C4-2B (cell line): ENCODE measurements around the gene FBXL4.

Experiments used
- ZFX ChIP-seq: fragments of 450-650 bp; IDR thresholded peaks from 2 replicates; pipeline ENCODE4 v1.6.1; 2017
- TF ChIP-seq, protein P1 (sequence below): fragments of 450-650 bp; conservative IDR thresholded peaks from 2 replicates; pipeline ENCODE4 v1.5.1; 2017; ENCODE audit warnings: mild to moderate bottlenecking

DNA sequence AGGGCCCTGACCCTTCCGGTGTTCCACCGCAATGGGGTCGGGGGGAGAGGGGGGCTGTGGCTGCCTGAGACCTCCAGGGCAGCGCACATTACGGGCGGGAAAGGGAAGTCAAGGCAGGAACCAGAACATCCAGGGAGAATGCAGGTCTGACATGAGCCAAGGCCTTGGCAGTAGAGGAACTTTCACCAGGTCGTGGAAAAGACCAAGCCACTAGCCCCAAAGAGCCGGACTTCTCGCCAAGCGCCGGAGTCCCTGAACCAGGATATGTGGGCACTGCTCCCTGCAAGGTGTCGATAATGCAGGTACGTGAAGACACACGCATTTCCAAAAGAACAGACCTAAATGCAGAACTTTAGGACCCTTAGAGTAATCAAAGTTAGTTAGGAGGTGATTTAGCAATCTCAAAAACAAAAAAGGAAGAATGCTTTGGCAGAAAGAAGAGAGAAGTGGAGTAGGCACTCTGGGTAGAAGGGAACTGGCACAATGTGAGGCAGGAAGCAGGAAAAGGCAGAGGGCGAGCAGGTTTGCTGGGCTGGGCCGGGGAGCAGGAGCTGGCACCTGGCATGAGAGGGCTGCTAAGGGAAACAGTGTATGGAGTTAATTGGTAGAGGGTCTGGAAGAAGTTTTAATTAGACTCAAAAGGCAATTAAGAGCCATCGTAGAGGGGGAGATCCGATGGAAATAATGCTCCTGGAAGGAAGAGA lies 99.1 kb downstream of the FBXL4 start:
- TF ChIP-seq, protein P1, sequence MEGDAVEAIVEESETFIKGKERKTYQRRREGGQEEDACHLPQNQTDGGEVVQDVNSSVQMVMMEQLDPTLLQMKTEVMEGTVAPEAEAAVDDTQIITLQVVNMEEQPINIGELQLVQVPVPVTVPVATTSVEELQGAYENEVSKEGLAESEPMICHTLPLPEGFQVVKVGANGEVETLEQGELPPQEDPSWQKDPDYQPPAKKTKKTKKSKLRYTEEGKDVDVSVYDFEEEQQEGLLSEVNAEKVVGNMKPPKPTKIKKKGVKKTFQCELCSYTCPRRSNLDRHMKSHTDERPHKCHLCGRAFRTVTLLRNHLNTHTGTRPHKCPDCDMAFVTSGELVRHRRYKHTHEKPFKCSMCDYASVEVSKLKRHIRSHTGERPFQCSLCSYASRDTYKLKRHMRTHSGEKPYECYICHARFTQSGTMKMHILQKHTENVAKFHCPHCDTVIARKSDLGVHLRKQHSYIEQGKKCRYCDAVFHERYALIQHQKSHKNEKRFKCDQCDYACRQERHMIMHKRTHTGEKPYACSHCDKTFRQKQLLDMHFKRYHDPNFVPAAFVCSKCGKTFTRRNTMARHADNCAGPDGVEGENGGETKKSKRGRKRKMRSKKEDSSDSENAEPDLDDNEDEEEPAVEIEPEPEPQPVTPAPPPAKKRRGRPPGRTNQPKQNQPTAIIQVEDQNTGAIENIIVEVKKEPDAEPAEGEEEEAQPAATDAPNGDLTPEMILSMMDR, result no peak
- TF ChIP-seq ZFX, result no peak
